Measurements from ENCODE around the gene POGZ. TPM values are rescaled to one million over a fixed set of nuclear protein-coding genes. Genes with fewer than 3 reads are reported as not detected.

POGZ gene
- polyA plus RNA-seq, 2 of the 4 experiments (the other 2 are of a cell fraction) = 20.8 to 44.1 TPM

- FAIRE-seq (no peak), DNase-seq (ENCODE audit: low read depth in 1 of 2, low spot score in 1 of 2) (no peak), ATAC-seq (peak in 1 of 2 experiments; percentile 10; a peak in 1 of 6 replicates)
- no peaks in the 10 kb centered on the region for H3K9me3 ChIP-seq
- H3K27ac ChIP-seq = peak overlapping the region in 1 of 2 experiments; percentile 78; a peak in 2 of 6 replicates
- WGBS (ENCODE audit: missing lambda C conversion rate) = 89% methylated on average over 11 of the region's 15 CpGs
- TF ChIP-seq MAX (IDR thresholded peaks at IDR 0.05) (no peak), ZC3H11A (IDR thresholded peaks at IDR 0.05) (no peak), RCOR1 (IDR thresholded peaks at IDR 0.05; ENCODE audit: low read depth, low read length) (no peak), MAFK (IDR thresholded peaks at IDR 0.05; ENCODE audit: partially characterized antibody) (no peak), USF2 (IDR thresholded peaks at IDR 0.05) (no peak), JUNB (IDR thresholded peaks at IDR 0.05) (no peak), CEBPB (IDR thresholded peaks at IDR 0.05) (no peak), ZFP36 (IDR thresholded peaks at IDR 0.05; ENCODE audit: borderline replicate concordance, partially characterized antibody) (no peak), HOXA7 (CRISPR knock-in tag; IDR thresholded peaks at IDR 0.05) (no peak), ATOH8 (CRISPR knock-in tag; IDR thresholded peaks at IDR 0.05; ENCODE audit: low read depth) (no peak), HEYL (CRISPR knock-in tag; IDR thresholded peaks at IDR 0.05) (no peak), BCL3 (IDR thresholded peaks at IDR 0.05) (no peak), CBX8 (IDR thresholded peaks at IDR 0.05) (no peak), ZNF302 (CRISPR knock-in tag; IDR thresholded peaks at IDR 0.05) (no peak), RNF2 (IDR thresholded peaks at IDR 0.05; ENCODE audit: borderline replicate concordance, low read depth) (no peak), PBX3 (IDR thresholded peaks at IDR 0.05) (no peak), E2F6 (IDR thresholded peaks at IDR 0.05; ENCODE audit: borderline replicate concordance, low read depth) (no peak), NPAS2 (CRISPR knock-in tag; IDR thresholded peaks at IDR 0.05; ENCODE audit: borderline replicate concordance) (no peak)
- ChIA-PET CTCF (interaction anchor here (0.6 to 3.2 kb wide), 4 partner anchors 10 to 30 kb away, joined by 3 to 17 read pairs (median 3); partner anchors contain the start of gene PSMB4), POLR2A (interaction anchor here (1.0 kb wide), 1 partner anchor 115 kb away, joined by 3 read pairs; the partner anchor contains the start of gene PSMD4)
- no peak overlapping the region for H3K4me2 ChIP-seq
- peaks cover 37% of the 10 kb centered on the region for H3K4me1 ChIP-seq
- H3K4me3 ChIP-seq = no peak overlapping the region
These were observed 89.7 kb downstream of the POGZ start for GRCh38 chr1:151369621-151370048.

- Histone ChIP-seq H3K27ac (no peak overlapping the region), H3K9me3 (no peaks in the 10 kb centered on the region), H3K4me2 (no peak overlapping the region), H3K4me3 (no peak overlapping the region), H3K4me1 (peaks cover 37% of the 10 kb centered on the region)
- ChIA-PET POLR2A (no interaction called here), CTCF (interaction anchor here (0.9 to 3.2 kb wide), 3 partner anchors 10 to 29 kb away, joined by 3 to 17 read pairs (median 4); no protein-coding TSS in a partner anchor)
- ATAC-seq (no peak), FAIRE-seq (no peak), DNase-seq (ENCODE audit: low read depth in 1 of 2, low spot score in 1 of 2) (no peak)
- TF ChIP-seq HES2 (IDR thresholded peaks at IDR 0.05) (no peak), HDAC2 (IDR thresholded peaks at IDR 0.05) (no peak)
- 91% methylated on average over 7 of the region's 7 CpGs for WGBS (ENCODE audit: missing lambda C conversion rate)
These were observed 90.0 kb downstream of the POGZ start for GRCh38 chr1:151369302-151369610.
